ENCODE results near the gene RIOK1. TPM values are rescaled to one million over a fixed set of nuclear protein-coding genes. Genes with fewer than 3 reads are reported as not detected.

RIOK1 gene
- total and polyA plus RNA-seq, 2 of the 8 experiments (the other 6 are each of a cell fraction or from before 2014, with no cell fraction given) = 11.8 to 26.9 TPM

- Histone ChIP-seq H2BK5ac (ENCODE audit: low read depth, low read length) (no peak overlapping the region), H3K56ac (replicated peaks; ENCODE audit: insufficient read length, low read depth, low read length) (no peak overlapping the region), H3K36me3 (ENCODE audit: control insufficient read depth in 2 of 4, insufficient read depth in 4 of 4, low read length in 3 of 4) (no peaks in the 10 kb centered on the region), H3K4ac (replicated peaks; ENCODE audit: insufficient read length, low read depth, low read length) (no peak overlapping the region), H4K20me1 (replicated peaks in 1 of 2; ENCODE audit: control insufficient read depth in 1 of 2, insufficient read depth in 2 of 2, low read length in 2 of 2) (no peaks in the 10 kb centered on the region), H4K91ac (replicated peaks; ENCODE audit: insufficient read length, low read length) (no peak overlapping the region), H2BK12ac (ENCODE audit: low read depth, low read length) (no peak overlapping the region), H2BK15ac (ENCODE audit: low read length) (no peak overlapping the region), H4K5ac (ENCODE audit: insufficient read length, low read depth, low read length) (no peak overlapping the region), H2BK120ac (replicated peaks; ENCODE audit: low read depth, low read length) (no peak overlapping the region), H3K9ac (replicated peaks in 1 of 4; ENCODE audit: extremely low read depth in 1 of 4, low read depth in 3 of 4, low read length in 3 of 4) (no peak overlapping the region), H3K27me3 (replicated peaks in 1 of 4; ENCODE audit: control insufficient read depth in 3 of 4, extremely low read depth in 1 of 4, insufficient read depth in 3 of 4, low read length in 3 of 4) (no peaks in the 10 kb centered on the region), H3K79me2 (ENCODE audit: control insufficient read depth in 1 of 2, insufficient read depth in 2 of 2, low read length in 2 of 2) (no peaks in the 10 kb centered on the region), H3K9me3 (ENCODE audit: insufficient read depth in 2 of 2, low read depth in 1 of 2, low read length in 1 of 2) (no peaks in the 10 kb centered on the region), H4K8ac (ENCODE audit: extremely low read depth, insufficient read depth, low read length) (no peak overlapping the region), H3K79me1 (ENCODE audit: low read depth, low read length) (no peaks in the 10 kb centered on the region), H3K14ac (ENCODE audit: insufficient read length) (no peak overlapping the region), H3K27ac (ENCODE audit: low read depth, low read length) (no peak overlapping the region), H3K23me2 (ENCODE audit: low read depth, low read length) (no peaks in the 10 kb centered on the region), H3K4me1 (replicated peaks in 1 of 4; ENCODE audit: control insufficient read depth in 3 of 4, insufficient read depth in 4 of 4, low read length in 3 of 4) (peaks cover 0 to 5% (median 2%) of the 10 kb centered on the region in 4 experiments; a peak in 2 of 7 replicates), H2AK5ac (ENCODE audit: low read depth, low read length) (no peak overlapping the region), H2AFZ (ENCODE audit: low read length) (no peak overlapping the region), H3K4me3 (ENCODE audit: extremely low read depth in 1 of 4, insufficient read depth in 2 of 4, low read depth in 3 of 4, low read length in 4 of 4) (no peak overlapping the region), H3K18ac (ENCODE audit: extremely low read depth, low read length) (no peak overlapping the region), H2BK20ac (ENCODE audit: low read length) (no peak overlapping the region), H3K23ac (ENCODE audit: insufficient read length) (no peak overlapping the region), H3K4me2 (ENCODE audit: insufficient read depth in 1 of 2, low read depth in 2 of 2, low read length in 2 of 2) (no peak overlapping the region)
- ChIA-PET CTCF (ENCODE audit: partially characterized antibody) (interaction anchor here (0.7 to 1.7 kb wide), 6 partner anchors 15 to 189 kb away, joined by 3 to 5 read pairs (median 4); no protein-coding TSS in a partner anchor), POLR2A (ENCODE audit: partially characterized antibody) (interaction anchor here (0.6 to 1.1 kb wide), 2 partner anchors 10 to 15 kb away, joined by 3 to 4 read pairs; no protein-coding TSS in a partner anchor)
- TF ChIP-seq ZNF274 (IDR thresholded peaks at IDR 0.05; ENCODE audit: borderline replicate concordance, extremely low read depth, low read length) = no peak
- TF ChIP-seq NRF1 (IDR thresholded peaks at IDR 0.05; ENCODE audit: low read depth, low read length) = no peak
- TF ChIP-seq SP4 (IDR thresholded peaks at IDR 0.05; ENCODE audit: low read length) = no peak
- TF ChIP-seq EZH2 (IDR thresholded peaks at IDR 0.05; ENCODE audit: low read depth, low read length, severe bottlenecking) = no peak
- TF ChIP-seq MAFK (IDR thresholded peaks at IDR 0.05; ENCODE audit: low read depth, low read length) = no peak
- no peak for TF ChIP-seq RAD21 (IDR thresholded peaks at IDR 0.05 in 1 of 2, conservative IDR thresholded peaks at IDR 0.05 in 1 of 2; ENCODE audit: low read depth in 2 of 2, low read length in 2 of 2)
- TF ChIP-seq SRF (IDR thresholded peaks at IDR 0.05; ENCODE audit: low read depth, low read length) = no peak
- 93% methylated on average over 16 of the region's 16 CpGs; no CpG with 5 or more reads in 1 of the 2 experiments for WGBS, 2 experiments (ENCODE audit: extremely low coverage in 1 of 2, insufficient coverage in 1 of 2, insufficient read length in 1 of 2, insufficient replicate concordance in 2 of 2, low coverage in 1 of 2, low lambda C conversion rate in 2 of 2, missing lambda C conversion rate in 1 of 2)
- FAIRE-seq (no peak), DNase-seq (ENCODE audit: low read depth in 1 of 2, low spot score in 2 of 2) (peak in 1 of 2 experiments; percentile 28)
These were observed 37.0 kb downstream of the RIOK1 start for GRCh38 chr6:7426447-7427169.

Measured in H1 (cell line).